ENCODE measurements around the gene ACER1. TPM values are rescaled to one million over a fixed set of nuclear protein-coding genes. Genes with fewer than 3 reads are reported as not detected.
"Not testable (repeated sequence)": the region's sequence is repeated elsewhere in the genome, so short reads cannot be mapped to it uniquely, and the experiment has no call there.

Gene ACER1
- total RNA-seq, 1 donor from 2014 or later = not detected

- H3K36me3 Mint-ChIP-seq (ENCODE audit: unreplicated experiment) = no peaks in the 10 kb centered on the region
- no peaks in the 10 kb centered on the region for H3K4me1 Mint-ChIP-seq (ENCODE audit: unreplicated experiment)
- DNase-seq (ENCODE audit: extremely low spot score, unreplicated experiment) = no peak
- H3K27ac Mint-ChIP-seq (ENCODE audit: unreplicated experiment) = no peak overlapping the region
- no peak for TF ChIP-seq CTCF (IDR thresholded peaks at IDR 0.05)
- peaks cover 18% of the 10 kb centered on the region for H3K27me3 Mint-ChIP-seq (ENCODE audit: unreplicated experiment)
- H3K9me3 Mint-ChIP-seq (ENCODE audit: unreplicated experiment) = no peaks in the 10 kb centered on the region
- no peak overlapping the region for H3K4me3 Mint-ChIP-seq (ENCODE audit: unreplicated experiment)
These were observed 11.1 kb downstream of the ACER1 start for GRCh38 chr19:6322284-6322683.

- no peak overlapping the region for H3K4me3 Mint-ChIP-seq (ENCODE audit: unreplicated experiment)
- no peaks in the 10 kb centered on the region for H3K4me1 Mint-ChIP-seq (ENCODE audit: unreplicated experiment)
- H3K27me3 Mint-ChIP-seq (ENCODE audit: unreplicated experiment) = peaks cover 14% of the 10 kb centered on the region
- no peaks in the 10 kb centered on the region for H3K36me3 Mint-ChIP-seq (ENCODE audit: unreplicated experiment)
- H3K27ac Mint-ChIP-seq (ENCODE audit: unreplicated experiment) = no peak overlapping the region
- DNase-seq (ENCODE audit: extremely low spot score, unreplicated experiment) = no peak
- no peaks in the 10 kb centered on the region for H3K9me3 Mint-ChIP-seq (ENCODE audit: unreplicated experiment)
- TF ChIP-seq CTCF (IDR thresholded peaks at IDR 0.05) = no peak
These were observed 14.0 kb downstream of the ACER1 start for GRCh38 chr19:6319376-6319775.

- peaks cover 14% of the 10 kb centered on the region for H3K27me3 Mint-ChIP-seq (ENCODE audit: unreplicated experiment)
- TF ChIP-seq CTCF (IDR thresholded peaks at IDR 0.05) = no peak
- no peaks in the 10 kb centered on the region for H3K4me1 Mint-ChIP-seq (ENCODE audit: unreplicated experiment)
- no peak overlapping the region for H3K4me3 Mint-ChIP-seq (ENCODE audit: unreplicated experiment)
- no peak overlapping the region for H3K27ac Mint-ChIP-seq (ENCODE audit: unreplicated experiment)
- no peaks in the 10 kb centered on the region for H3K36me3 Mint-ChIP-seq (ENCODE audit: unreplicated experiment)
- no peak for DNase-seq (ENCODE audit: extremely low spot score, unreplicated experiment)
- H3K9me3 Mint-ChIP-seq (ENCODE audit: unreplicated experiment) = no peaks in the 10 kb centered on the region
These were observed 14.6 kb downstream of the ACER1 start for GRCh38 chr19:6318772-6319171.

- not testable (repeated sequence) for H3K4me1 Mint-ChIP-seq (ENCODE audit: unreplicated experiment); H3K27ac Mint-ChIP-seq (ENCODE audit: unreplicated experiment); H3K4me3 Mint-ChIP-seq (ENCODE audit: unreplicated experiment); H3K36me3 Mint-ChIP-seq (ENCODE audit: unreplicated experiment); DNase-seq (ENCODE audit: extremely low spot score, unreplicated experiment); H3K9me3 Mint-ChIP-seq (ENCODE audit: unreplicated experiment); H3K27me3 Mint-ChIP-seq (ENCODE audit: unreplicated experiment)
These were observed 17.8 kb downstream of the ACER1 start for GRCh38 chr19:6315646-6316045.

- Mint-ChIP-seq H3K27me3 (ENCODE audit: unreplicated experiment) (peaks cover 11% of the 10 kb centered on the region), H3K27ac (ENCODE audit: unreplicated experiment) (no peak overlapping the region), H3K4me3 (ENCODE audit: unreplicated experiment) (no peak overlapping the region), H3K9me3 (ENCODE audit: unreplicated experiment) (peaks cover 4% of the 10 kb centered on the region), H3K36me3 (ENCODE audit: unreplicated experiment) (no peaks in the 10 kb centered on the region), H3K4me1 (ENCODE audit: unreplicated experiment) (no peaks in the 10 kb centered on the region)
- DNase-seq (ENCODE audit: extremely low spot score, unreplicated experiment) = no peak
- no peak for TF ChIP-seq CTCF (IDR thresholded peaks at IDR 0.05)
These were observed 19.9 kb downstream of the ACER1 start for GRCh38 chr19:6313398-6313969.

- no peaks in the 10 kb centered on the region for H3K36me3 Mint-ChIP-seq (ENCODE audit: unreplicated experiment)
- H3K4me3 Mint-ChIP-seq (ENCODE audit: unreplicated experiment) = no peak overlapping the region
- peaks cover 10% of the 10 kb centered on the region for H3K27me3 Mint-ChIP-seq (ENCODE audit: unreplicated experiment)
- TF ChIP-seq CTCF (IDR thresholded peaks at IDR 0.05) = no peak
- H3K27ac Mint-ChIP-seq (ENCODE audit: unreplicated experiment) = no peak overlapping the region
- H3K9me3 Mint-ChIP-seq (ENCODE audit: unreplicated experiment) = peaks cover 4% of the 10 kb centered on the region
- DNase-seq (ENCODE audit: extremely low spot score, unreplicated experiment) = no peak
- no peaks in the 10 kb centered on the region for H3K4me1 Mint-ChIP-seq (ENCODE audit: unreplicated experiment)
These were observed 21.4 kb downstream of the ACER1 start for GRCh38 chr19:6312018-6312417.

Data from osteocyte (in vitro differentiated cells).